Ramos (cell line): ENCODE measurements around the gene PTPN22.

Source experiments
- in situ Hi-C: fragments of 300-500 bp; cut with MboI; formaldehyde crosslinking; loops from one replicate; pipeline ENCODE4 v1.14.3; 2022; ENCODE audit warnings: low sequenced_read_pairs; ENCODE audit not compliant: unreplicated experiment

The PTPN22 gene

GRCh38 chr1:113777561-113777960 is 94.0 kb downstream of the PTPN22 start:
- in situ Hi-C loops: no loop called here

DNA sequence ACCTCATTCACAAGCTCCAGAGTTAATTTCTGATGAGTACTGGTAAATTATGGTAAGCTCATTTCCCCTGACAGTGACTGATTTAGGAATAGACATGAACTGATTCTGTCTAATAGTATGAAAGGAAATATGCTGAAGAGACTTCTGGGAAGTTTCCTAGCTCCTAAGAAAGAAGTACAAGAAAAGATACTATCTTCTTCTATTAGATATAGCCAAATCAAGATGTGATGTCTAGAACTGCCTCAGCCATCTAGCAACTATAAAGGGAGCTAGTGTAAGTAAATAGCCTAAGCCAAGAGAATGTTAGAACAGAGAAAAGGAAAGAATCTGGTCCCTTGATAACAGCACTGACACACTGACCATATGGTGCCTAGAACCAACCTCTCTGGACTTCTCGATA is 101.5 kb downstream of the PTPN22 start:
- in situ Hi-C loops: no loop called here

DNA sequence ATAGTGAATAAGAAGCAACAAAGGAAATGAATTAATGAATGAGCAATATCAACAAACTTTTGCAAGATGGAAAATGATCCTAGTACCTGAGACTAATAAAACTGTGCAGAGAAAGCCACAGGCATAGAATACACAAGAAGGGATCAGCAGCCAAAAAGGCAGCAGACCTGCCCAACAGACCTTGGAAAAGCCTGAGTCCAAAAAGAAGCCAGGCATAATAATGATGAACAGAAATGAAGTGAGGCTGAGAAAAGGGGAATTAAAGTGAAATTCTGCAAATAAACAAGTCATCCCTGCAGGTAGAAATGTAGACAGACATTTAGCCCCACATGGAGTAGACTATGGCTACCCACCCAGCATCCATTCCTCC is 101.9 kb downstream of the PTPN22 start:
- in situ Hi-C loops: no loop called here

DNA sequence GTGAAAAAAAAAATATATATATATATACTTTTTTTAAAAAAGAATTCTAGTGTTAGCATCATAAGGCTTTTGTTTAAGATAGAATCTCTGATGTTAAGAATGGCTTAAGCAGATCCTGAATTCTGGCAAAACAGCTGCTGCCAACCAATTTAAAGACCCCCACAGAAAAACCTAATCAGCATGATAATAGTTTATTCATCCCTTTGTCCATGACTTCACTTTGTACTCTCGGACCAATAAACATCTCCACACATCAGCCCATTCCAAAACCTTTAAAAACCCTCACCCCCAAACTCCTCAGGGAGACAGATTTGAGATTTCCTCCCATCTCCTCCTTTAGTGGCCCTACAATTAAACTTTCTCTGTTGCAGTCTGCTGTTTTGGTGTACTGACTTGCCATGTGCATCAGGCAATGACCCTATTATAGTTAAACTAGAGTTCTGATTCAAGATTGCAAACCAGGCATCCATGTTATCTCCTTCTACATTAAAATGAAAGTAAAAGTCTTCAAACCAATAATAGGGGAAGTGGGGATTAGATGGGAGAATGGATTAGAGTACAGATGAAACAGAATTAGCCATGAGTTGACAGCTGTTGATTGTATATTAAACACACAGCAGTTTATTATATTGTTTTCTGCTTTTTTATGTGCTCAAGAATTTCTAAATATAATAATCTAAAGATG is 102.5 kb downstream of the PTPN22 start:
- in situ Hi-C loops: no loop called here

- in situ Hi-C loops: no loop called here
Measured at GRCh38 chr1:113765306-113766230, 105.9 kb downstream of the PTPN22 start.
